ENCODE data around the gene PRSS53. TPM values are rescaled to one million over a fixed set of nuclear protein-coding genes. Genes with fewer than 3 reads are reported as not detected.

The PRSS53 gene
- total RNA-seq, 2 experiments from 2014 or later: 3.7 to 5.7 TPM

DNA sequence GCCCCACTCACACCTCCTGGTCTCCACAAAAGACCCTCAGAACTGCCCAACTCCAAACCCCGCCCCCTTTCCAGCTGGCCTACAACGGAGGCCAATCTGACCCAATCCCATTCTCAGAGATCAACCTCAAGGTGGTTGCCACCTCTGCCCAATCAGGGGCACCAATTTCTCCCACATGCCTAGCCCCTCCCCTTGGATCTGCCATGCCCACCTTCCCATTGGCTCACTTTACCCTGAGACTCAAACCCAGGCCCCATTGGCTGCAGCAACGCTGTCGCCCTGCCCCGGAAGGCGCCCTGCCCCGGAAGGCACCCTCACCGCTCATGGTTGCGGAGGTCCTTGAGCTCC, 25.3 kb downstream of the PRSS53 start:
- no peak for DNase-seq (ENCODE audit: low spot score)
- no peak overlapping the region for H3K4me2 ChIP-seq (ENCODE audit: low read length)
- H3K4me3 ChIP-seq (ENCODE audit: low read depth, low read length, poor library complexity, severe bottlenecking): no peak overlapping the region
- peaks cover 3% of the 10 kb centered on the region; the same call in 1 of the 2 replicates for H3K79me2 ChIP-seq (ENCODE audit: insufficient read depth, low read depth, low read length)
- H3K36me3 ChIP-seq (ENCODE audit: insufficient read depth, low read length): peaks cover 42% of the 10 kb centered on the region
- BruUV-seq (replicated peaks): no TSS peak
- intact Hi-C loops (cut with micrococcal nuclease; ENCODE audit: unreplicated experiment): no loop called here
- H3K27ac ChIP-seq (ENCODE audit: low read depth, low read length, poor library complexity, severe bottlenecking): no peak overlapping the region
- no peaks in the 10 kb centered on the region for H3K9me2 ChIP-seq (ENCODE audit: insufficient read depth, low read length)
- CTCF ChIA-PET (ENCODE audit: unreplicated experiment): no interaction called here
- no peak overlapping the region for H2AFZ ChIP-seq (ENCODE audit: low read length)
- POLR2A ChIA-PET: interaction anchor here (0.6 kb wide), 1 partner anchor 661 kb away, joined by 3 read pairs; no protein-coding TSS in a partner anchor
- H4K20me1 ChIP-seq (ENCODE audit: insufficient read depth, low read length): no peaks in the 10 kb centered on the region
- H3K9me3 ChIP-seq (ENCODE audit: low read length): no peaks in the 10 kb centered on the region
- H3K4me1 ChIP-seq (ENCODE audit: insufficient read depth, low read length, poor library complexity, severe bottlenecking): no peaks in the 10 kb centered on the region
- TF ChIP-seq, protein P1, sequence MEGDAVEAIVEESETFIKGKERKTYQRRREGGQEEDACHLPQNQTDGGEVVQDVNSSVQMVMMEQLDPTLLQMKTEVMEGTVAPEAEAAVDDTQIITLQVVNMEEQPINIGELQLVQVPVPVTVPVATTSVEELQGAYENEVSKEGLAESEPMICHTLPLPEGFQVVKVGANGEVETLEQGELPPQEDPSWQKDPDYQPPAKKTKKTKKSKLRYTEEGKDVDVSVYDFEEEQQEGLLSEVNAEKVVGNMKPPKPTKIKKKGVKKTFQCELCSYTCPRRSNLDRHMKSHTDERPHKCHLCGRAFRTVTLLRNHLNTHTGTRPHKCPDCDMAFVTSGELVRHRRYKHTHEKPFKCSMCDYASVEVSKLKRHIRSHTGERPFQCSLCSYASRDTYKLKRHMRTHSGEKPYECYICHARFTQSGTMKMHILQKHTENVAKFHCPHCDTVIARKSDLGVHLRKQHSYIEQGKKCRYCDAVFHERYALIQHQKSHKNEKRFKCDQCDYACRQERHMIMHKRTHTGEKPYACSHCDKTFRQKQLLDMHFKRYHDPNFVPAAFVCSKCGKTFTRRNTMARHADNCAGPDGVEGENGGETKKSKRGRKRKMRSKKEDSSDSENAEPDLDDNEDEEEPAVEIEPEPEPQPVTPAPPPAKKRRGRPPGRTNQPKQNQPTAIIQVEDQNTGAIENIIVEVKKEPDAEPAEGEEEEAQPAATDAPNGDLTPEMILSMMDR (conservative IDR thresholded peaks at IDR 0.05; ENCODE audit: low read length): no peak
- TF ChIP-seq EZH2phosphoT487 (IDR thresholded peaks at IDR 0.05; ENCODE audit: borderline replicate concordance, low read depth, low read length): no peak

DNA sequence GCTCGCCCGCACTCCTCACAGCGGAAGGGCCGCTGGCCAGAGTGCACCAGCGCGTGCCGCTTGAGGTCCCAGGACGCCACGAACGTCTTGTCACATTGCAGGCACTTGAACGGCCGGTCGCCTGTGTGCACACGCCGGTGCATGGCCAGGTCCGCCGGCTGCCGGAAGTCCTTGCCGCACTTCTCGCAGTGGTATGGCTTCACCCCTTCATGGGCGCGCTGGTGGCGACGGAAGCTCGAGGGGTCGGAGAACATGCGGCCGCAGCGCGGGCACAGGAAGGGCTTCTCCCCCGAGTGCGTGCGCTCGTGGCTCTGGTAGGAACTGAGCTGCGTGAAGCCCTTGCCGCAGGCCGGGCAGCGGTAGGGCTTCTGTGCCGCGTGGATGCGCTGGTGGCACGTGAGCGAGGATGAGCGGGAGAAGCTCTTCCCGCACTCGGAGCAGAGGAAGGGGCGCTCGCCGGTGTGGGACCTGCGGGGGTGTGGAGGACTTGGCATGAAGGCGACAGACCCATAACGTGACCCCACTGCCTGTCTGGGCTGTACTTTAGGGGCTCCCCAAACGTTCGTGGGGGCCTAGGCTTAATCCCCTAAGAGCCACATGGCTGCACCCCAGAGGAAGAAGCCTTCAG, 26.8 kb downstream of the PRSS53 start:
- DNase-seq (ENCODE audit: low spot score): no peak
- Histone ChIP-seq H4K20me1 (ENCODE audit: insufficient read depth, low read length) (no peaks in the 10 kb centered on the region), H3K9me3 (ENCODE audit: low read length) (no peaks in the 10 kb centered on the region), H3K79me2 (ENCODE audit: insufficient read depth, low read depth, low read length) (no peaks in the 10 kb centered on the region), H3K9me2 (ENCODE audit: insufficient read depth, low read length) (no peaks in the 10 kb centered on the region), H3K4me2 (ENCODE audit: low read length) (no peak overlapping the region), H3K27ac (ENCODE audit: low read depth, low read length, poor library complexity, severe bottlenecking) (no peak overlapping the region), H3K4me1 (ENCODE audit: insufficient read depth, low read length, poor library complexity, severe bottlenecking) (no peaks in the 10 kb centered on the region), H3K4me3 (ENCODE audit: low read depth, low read length, poor library complexity, severe bottlenecking) (no peak overlapping the region), H3K36me3 (ENCODE audit: insufficient read depth, low read length) (peaks cover 42% of the 10 kb centered on the region), H2AFZ (ENCODE audit: low read length) (no peak overlapping the region)
- CTCF ChIA-PET (ENCODE audit: unreplicated experiment): no interaction called here
- intact Hi-C loops (cut with micrococcal nuclease; ENCODE audit: unreplicated experiment): no loop called here
- POLR2A ChIA-PET: no interaction called here
- TF ChIP-seq, protein P1 (conservative IDR thresholded peaks at IDR 0.05; ENCODE audit: low read length): no peak
- no peak for TF ChIP-seq EZH2phosphoT487 (IDR thresholded peaks at IDR 0.05; ENCODE audit: borderline replicate concordance, low read depth, low read length)
- no TSS peak for BruUV-seq (replicated peaks)

DNA sequence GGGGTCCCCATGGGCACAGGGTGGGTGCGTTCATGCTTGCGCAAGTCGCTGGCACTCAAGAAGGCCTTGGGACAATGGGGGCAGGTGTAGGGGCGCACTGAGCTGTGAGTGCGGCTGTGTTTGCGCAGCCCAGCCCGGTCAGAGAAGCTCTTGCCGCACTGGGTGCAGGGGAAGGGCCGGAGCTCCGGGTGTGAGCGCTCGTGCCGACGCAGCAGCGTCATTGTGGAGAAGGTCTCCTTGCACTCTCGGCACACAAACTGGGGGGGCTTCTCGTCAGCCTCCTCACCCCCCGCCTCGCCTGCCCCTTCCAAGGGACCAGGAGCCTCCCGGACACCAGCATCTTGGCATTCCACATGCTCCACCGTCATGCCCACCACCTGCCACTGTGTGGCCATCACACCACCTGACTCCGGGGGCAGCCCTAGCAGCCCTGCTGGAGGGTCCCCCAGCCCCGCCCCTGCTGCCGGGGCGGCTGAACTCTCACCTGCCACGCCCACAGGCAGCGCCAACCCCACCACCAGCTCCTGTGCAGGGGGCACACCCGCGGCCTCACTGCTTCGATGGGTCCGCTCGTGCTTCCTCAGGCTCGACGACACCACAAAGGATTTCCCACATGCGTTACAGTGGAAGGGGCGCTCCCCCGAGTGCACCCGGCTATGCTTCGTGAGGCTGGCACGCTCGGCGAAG, 27.5 kb downstream of the PRSS53 start:
- no peak overlapping the region for H3K27ac ChIP-seq (ENCODE audit: low read depth, low read length, poor library complexity, severe bottlenecking)
- no TSS peak for BruUV-seq (replicated peaks)
- no peak for TF ChIP-seq EZH2phosphoT487 (IDR thresholded peaks at IDR 0.05; ENCODE audit: borderline replicate concordance, low read depth, low read length)
- TF ChIP-seq, protein P1 (conservative IDR thresholded peaks at IDR 0.05; ENCODE audit: low read length): no peak
- ChIA-PET POLR2A (no interaction called here), CTCF (ENCODE audit: unreplicated experiment) (no interaction called here)
- H3K4me1 ChIP-seq (ENCODE audit: insufficient read depth, low read length, poor library complexity, severe bottlenecking): no peaks in the 10 kb centered on the region
- H3K9me2 ChIP-seq (ENCODE audit: insufficient read depth, low read length): no peaks in the 10 kb centered on the region
- no peaks in the 10 kb centered on the region for H3K9me3 ChIP-seq (ENCODE audit: low read length)
- intact Hi-C loops (cut with micrococcal nuclease; ENCODE audit: unreplicated experiment): no loop called here
- no peak overlapping the region for H2AFZ ChIP-seq (ENCODE audit: low read length)
- no peaks in the 10 kb centered on the region for H3K79me2 ChIP-seq (ENCODE audit: insufficient read depth, low read depth, low read length)
- H3K4me2 ChIP-seq (ENCODE audit: low read length): no peak overlapping the region
- H3K4me3 ChIP-seq (ENCODE audit: low read depth, low read length, poor library complexity, severe bottlenecking): no peak overlapping the region
- no peaks in the 10 kb centered on the region for H4K20me1 ChIP-seq (ENCODE audit: insufficient read depth, low read length)
- DNase-seq (ENCODE audit: low spot score): no peak
- H3K36me3 ChIP-seq (ENCODE audit: insufficient read depth, low read length): peaks cover 42% of the 10 kb centered on the region
